Caco-2 (cell line): ENCODE measurements around the gene CSK. TPM values are rescaled to one million over a fixed set of nuclear protein-coding genes. Genes with fewer than 3 reads are reported as not detected.

Experiments used
- BruUV-seq: library from RNA; stranded (reverse); fragments of 400-500 nt; replicated peaks from 2 replicates; lab custom pipeline; 2021; lab: Mats Ljungman, UMichigan
- CTCF ChIA-PET: fragments of 300-600 bp; sonication (Branson Sonifier 250); formaldehyde crosslinking; loops from one replicate; lab custom pipeline; 2022; ENCODE audit warnings: antibody characterized with exemption; lab: Charles Lee
- POLR2A ChIA-PET: fragments of 300-600 bp; sonication (Branson Sonifier 250); formaldehyde crosslinking; loops from one replicate; lab custom pipeline; 2022; ENCODE audit warnings: antibody characterized with exemption; lab: Charles Lee
- DNase-seq, 2 experiments: peaks; one replicate each; pipeline versions ENCODE4 v3.0.0 to v3.0.0-alpha.2; 2020 to 2022
- H3K27me3 ChIP-seq: replicated peaks from 2 replicates; pipeline ENCODE4 v1.6.0; 2011; ENCODE audit warnings: low read length; ENCODE audit not compliant: control insufficient read depth, insufficient read depth
- H3K36me3 ChIP-seq: 2 replicates; pipeline ENCODE4 v1.5.1; 2011; ENCODE audit warnings: low read length; ENCODE audit not compliant: control insufficient read depth, insufficient read depth
- H3K4me1 ChIP-seq: fragments of 250-450 bp; sonication (Bioruptor Pico); 2 replicates; pipeline ENCODE4 v1.5.1; 2020; ENCODE audit warnings: mild to moderate bottlenecking
- H3K4me3 ChIP-seq: 2 replicates; pipeline ENCODE4 v1.5.1; 2011; ENCODE audit warnings: low read depth, mild to moderate bottlenecking, control low read depth, low read length
- H3K9me3 ChIP-seq: fragments of 250-450 bp; sonication (Bioruptor Pico); 2 replicates; pipeline ENCODE4 v1.5.1; 2020; ENCODE audit warnings: mild to moderate bottlenecking, moderate library complexity
- H3K27ac Mint-ChIP-seq: one replicate; pipeline ENCODE4 v1.8.0; 2022; ENCODE audit warnings: mixed read lengths; ENCODE audit not compliant: unreplicated experiment
- H3K27me3 Mint-ChIP-seq: one replicate; pipeline ENCODE4 v1.8.0; 2022; ENCODE audit warnings: mixed read lengths; ENCODE audit not compliant: insufficient read depth, unreplicated experiment
- H3K36me3 Mint-ChIP-seq: one replicate; pipeline ENCODE4 v1.8.0; 2022; ENCODE audit warnings: mild to moderate bottlenecking, mixed read lengths; ENCODE audit not compliant: insufficient read depth, unreplicated experiment
- H3K4me1 Mint-ChIP-seq: one replicate; pipeline ENCODE4 v1.8.0; 2022; ENCODE audit warnings: low read depth, mixed read lengths; ENCODE audit not compliant: unreplicated experiment
- H3K4me3 Mint-ChIP-seq: one replicate; pipeline ENCODE4 v1.8.0; 2022; ENCODE audit warnings: mild to moderate bottlenecking, moderate library complexity, mixed read lengths; ENCODE audit not compliant: unreplicated experiment
- H3K9me3 Mint-ChIP-seq: one replicate; pipeline ENCODE4 v1.8.0; 2022; ENCODE audit warnings: mixed read lengths; ENCODE audit not compliant: unreplicated experiment
- intact Hi-C: fragments of 100-400 bp; cut with micrococcal nuclease; formaldehyde crosslinking; loops from one replicate; pipeline ENCODE4 v1.10.0; 2022; ENCODE audit not compliant: unreplicated experiment
- total RNA-seq: library from RNA; stranded (reverse); gene quantifications from 2 replicates; pipeline ENCODE4 v1.2.3, GENCODE V29; 2022
- TF ChIP-seq, protein P1 (sequence below), 2 experiments: fragments of 200-600 bp in 1 of 2; IDR thresholded peaks; 1 replicate in 1 of 2; 2 replicates in 1 of 2; pipeline versions ENCODE4 v1.5.1 to v1.8.0; 2011 to 2022; ENCODE audit warnings: antibody characterized with exemption in 1 of 2, control low read depth in 1 of 2, inconsistent platforms in 1 of 2, low read depth in 1 of 2, low read length in 1 of 2, mild to moderate bottlenecking in 1 of 2, moderate library complexity in 1 of 2; ENCODE audit not compliant: insufficient read depth in 1 of 2, severe bottlenecking in 1 of 2, unreplicated experiment in 1 of 2

The CSK gene
- total RNA-seq, 1 experiment from 2014 or later: 62.7 TPM

DNA sequence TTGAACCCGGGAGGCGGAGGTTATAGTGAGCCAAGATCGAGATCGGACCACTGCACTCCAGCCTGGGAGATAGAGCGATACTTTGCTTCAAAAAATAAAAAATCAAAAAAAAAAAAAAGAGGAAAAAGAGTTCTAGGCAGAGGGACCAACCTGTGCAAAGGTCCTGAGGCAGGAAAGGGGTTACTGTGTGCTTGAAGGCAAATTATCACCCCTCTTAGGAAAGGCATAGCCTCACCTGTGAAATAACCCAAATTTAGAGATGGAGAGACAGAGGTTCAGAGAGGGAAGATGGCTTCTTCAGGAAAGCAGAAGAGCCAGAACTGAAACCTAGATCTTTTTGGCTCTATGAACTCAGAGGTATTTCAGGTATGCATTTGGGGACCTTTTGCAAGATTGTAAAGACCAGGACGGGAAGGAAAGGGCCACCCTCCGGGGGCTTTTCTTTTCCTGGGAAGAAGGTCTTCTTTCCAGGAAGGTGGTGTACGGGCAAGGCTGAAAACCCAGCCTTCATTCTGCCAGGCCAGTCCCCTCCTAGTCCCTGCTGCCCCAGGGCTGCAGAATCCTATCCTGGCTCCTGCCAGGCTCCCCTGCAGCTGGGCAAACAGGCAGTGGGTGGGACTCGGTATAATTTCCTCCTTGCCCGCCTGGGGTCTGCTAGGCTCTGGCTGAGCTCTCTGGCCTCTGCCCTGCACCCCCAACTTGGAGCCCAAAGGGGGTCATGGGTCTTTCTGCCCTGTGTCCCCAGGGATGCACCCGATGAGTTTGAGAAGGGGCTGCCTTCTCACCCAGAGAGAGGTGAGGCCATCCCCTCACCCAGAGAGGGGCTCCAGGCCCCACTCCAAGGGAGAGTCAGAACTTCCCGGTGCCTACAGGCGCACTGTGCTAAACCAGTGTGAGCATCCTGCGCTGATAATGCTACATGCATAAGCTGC lies 14.4 kb upstream of the CSK start:
- CTCF ChIA-PET: interaction anchor here (0.7 to 8.2 kb wide), 8 partner anchors 10 to 183 kb away, joined by 3 to 211 read pairs (median 6); partner anchors contain the start of gene CYP1A1
- Histone ChIP-seq H3K27me3 (no peaks in the 10 kb centered on the region), H3K9me3 (no peaks in the 10 kb centered on the region), H3K36me3 (no peaks in the 10 kb centered on the region), H3K4me3 (no peak overlapping the region), H3K4me1 (peaks cover 15% of the 10 kb centered on the region)
- Mint-ChIP-seq H3K36me3 (no peaks in the 10 kb centered on the region), H3K27me3 (no peaks in the 10 kb centered on the region), H3K4me1 (peaks cover 7% of the 10 kb centered on the region), H3K9me3 (no peaks in the 10 kb centered on the region), H3K27ac (no peak overlapping the region), H3K4me3 (no peak overlapping the region)
- TF ChIP-seq, protein P1, sequence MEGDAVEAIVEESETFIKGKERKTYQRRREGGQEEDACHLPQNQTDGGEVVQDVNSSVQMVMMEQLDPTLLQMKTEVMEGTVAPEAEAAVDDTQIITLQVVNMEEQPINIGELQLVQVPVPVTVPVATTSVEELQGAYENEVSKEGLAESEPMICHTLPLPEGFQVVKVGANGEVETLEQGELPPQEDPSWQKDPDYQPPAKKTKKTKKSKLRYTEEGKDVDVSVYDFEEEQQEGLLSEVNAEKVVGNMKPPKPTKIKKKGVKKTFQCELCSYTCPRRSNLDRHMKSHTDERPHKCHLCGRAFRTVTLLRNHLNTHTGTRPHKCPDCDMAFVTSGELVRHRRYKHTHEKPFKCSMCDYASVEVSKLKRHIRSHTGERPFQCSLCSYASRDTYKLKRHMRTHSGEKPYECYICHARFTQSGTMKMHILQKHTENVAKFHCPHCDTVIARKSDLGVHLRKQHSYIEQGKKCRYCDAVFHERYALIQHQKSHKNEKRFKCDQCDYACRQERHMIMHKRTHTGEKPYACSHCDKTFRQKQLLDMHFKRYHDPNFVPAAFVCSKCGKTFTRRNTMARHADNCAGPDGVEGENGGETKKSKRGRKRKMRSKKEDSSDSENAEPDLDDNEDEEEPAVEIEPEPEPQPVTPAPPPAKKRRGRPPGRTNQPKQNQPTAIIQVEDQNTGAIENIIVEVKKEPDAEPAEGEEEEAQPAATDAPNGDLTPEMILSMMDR (IDR thresholded peaks at IDR 0.05; ENCODE audit: insufficient read depth in 1 of 2, low read depth in 1 of 2, low read length in 1 of 2, severe bottlenecking in 1 of 2, unreplicated experiment in 1 of 2): no peak
- intact Hi-C loops: loop anchor here (2.0 kb wide), 3 partner anchors 41 to 393 kb away; no protein-coding TSS in a partner anchor
- BruUV-seq: no TSS peak
- DNase-seq: no peak
- POLR2A ChIA-PET: interaction anchor here (1.2 to 1.6 kb wide), 3 partner anchors 36 to 125 kb away, joined by 3 to 5 read pairs (median 4); partner anchors contain the start of gene CYP1A1

GRCh38 chr15:74768099-74768770 lies 13.6 kb upstream of the CSK start:
- Histone ChIP-seq H3K36me3 (no peaks in the 10 kb centered on the region), H3K4me3 (no peak overlapping the region), H3K27me3 (no peaks in the 10 kb centered on the region), H3K4me1 (peaks cover 7% of the 10 kb centered on the region), H3K9me3 (no peaks in the 10 kb centered on the region)
- intact Hi-C loops: loop anchor here (2.0 kb wide), 3 partner anchors 41 to 393 kb away; no protein-coding TSS in a partner anchor
- Mint-ChIP-seq H3K4me3 (peak overlapping the region; percentile 52), H3K9me3 (no peaks in the 10 kb centered on the region), H3K27ac (peak overlapping the region; percentile 58), H3K27me3 (no peaks in the 10 kb centered on the region), H3K36me3 (no peaks in the 10 kb centered on the region), H3K4me1 (peaks cover 7% of the 10 kb centered on the region)
- ChIA-PET CTCF (interaction anchor here (0.6 to 8.2 kb wide), 21 partner anchors 9 to 186 kb away, joined by 3 to 211 read pairs (median 4); partner anchors contain the start of genes CSK, CYP1A1 and ULK3), POLR2A (interaction anchor here (0.6 to 1.6 kb wide), 4 partner anchors 37 to 129 kb away, joined by 3 to 7 read pairs (median 4); partner anchors contain the start of gene CYP1A1)
- no peak for DNase-seq
- TF ChIP-seq, protein P1 (IDR thresholded peaks at IDR 0.05; ENCODE audit: insufficient read depth in 1 of 2, low read depth in 1 of 2, low read length in 1 of 2, severe bottlenecking in 1 of 2, unreplicated experiment in 1 of 2): no peak
- no TSS peak for BruUV-seq
